GM12873 (cell line): ENCODE results near the gene NFATC4.

Experiments used
- TF ChIP-seq, protein P1 (sequence below): IDR thresholded peaks from 2 replicates; pipeline ENCODE4 v1.5.1; 2012; ENCODE audit warnings: low read depth, mild to moderate bottlenecking, moderate library complexity, low read length, control low read depth; ENCODE audit not compliant: insufficient read depth; ENCODE audit errors: missing control alignments

The NFATC4 gene

DNA sequence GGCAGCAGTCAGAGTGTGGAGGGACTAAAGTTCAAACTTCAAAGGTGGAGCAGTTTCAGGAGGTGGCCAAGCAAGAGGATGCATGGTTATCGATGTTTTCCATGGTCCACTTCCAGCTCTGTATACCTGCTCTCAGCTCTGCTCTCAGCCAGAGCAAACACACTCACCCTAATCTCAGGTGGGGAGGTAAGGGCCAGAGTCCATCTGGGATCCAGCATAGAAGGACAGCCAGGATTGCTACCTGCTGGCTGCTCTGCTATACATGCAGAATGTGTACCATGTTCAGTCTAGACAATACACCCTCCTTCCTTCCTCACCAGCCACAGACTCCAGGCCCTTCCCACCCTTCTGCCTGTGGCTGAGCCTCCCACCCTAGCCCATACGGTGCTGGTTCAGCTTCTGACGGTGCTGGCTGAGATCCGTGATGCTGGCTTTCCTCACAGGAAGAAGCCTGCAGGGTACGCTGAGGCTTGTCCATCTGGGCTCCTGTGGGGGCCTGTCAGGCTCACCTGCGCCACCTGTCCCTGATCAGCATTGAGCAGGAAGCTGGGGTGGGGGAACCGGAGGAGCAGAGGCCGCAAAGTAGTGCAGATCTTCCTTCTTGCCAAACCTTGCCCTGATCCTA, 59.0 kb downstream of the NFATC4 start:
- TF ChIP-seq, protein P1, sequence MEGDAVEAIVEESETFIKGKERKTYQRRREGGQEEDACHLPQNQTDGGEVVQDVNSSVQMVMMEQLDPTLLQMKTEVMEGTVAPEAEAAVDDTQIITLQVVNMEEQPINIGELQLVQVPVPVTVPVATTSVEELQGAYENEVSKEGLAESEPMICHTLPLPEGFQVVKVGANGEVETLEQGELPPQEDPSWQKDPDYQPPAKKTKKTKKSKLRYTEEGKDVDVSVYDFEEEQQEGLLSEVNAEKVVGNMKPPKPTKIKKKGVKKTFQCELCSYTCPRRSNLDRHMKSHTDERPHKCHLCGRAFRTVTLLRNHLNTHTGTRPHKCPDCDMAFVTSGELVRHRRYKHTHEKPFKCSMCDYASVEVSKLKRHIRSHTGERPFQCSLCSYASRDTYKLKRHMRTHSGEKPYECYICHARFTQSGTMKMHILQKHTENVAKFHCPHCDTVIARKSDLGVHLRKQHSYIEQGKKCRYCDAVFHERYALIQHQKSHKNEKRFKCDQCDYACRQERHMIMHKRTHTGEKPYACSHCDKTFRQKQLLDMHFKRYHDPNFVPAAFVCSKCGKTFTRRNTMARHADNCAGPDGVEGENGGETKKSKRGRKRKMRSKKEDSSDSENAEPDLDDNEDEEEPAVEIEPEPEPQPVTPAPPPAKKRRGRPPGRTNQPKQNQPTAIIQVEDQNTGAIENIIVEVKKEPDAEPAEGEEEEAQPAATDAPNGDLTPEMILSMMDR = no peak

DNA sequence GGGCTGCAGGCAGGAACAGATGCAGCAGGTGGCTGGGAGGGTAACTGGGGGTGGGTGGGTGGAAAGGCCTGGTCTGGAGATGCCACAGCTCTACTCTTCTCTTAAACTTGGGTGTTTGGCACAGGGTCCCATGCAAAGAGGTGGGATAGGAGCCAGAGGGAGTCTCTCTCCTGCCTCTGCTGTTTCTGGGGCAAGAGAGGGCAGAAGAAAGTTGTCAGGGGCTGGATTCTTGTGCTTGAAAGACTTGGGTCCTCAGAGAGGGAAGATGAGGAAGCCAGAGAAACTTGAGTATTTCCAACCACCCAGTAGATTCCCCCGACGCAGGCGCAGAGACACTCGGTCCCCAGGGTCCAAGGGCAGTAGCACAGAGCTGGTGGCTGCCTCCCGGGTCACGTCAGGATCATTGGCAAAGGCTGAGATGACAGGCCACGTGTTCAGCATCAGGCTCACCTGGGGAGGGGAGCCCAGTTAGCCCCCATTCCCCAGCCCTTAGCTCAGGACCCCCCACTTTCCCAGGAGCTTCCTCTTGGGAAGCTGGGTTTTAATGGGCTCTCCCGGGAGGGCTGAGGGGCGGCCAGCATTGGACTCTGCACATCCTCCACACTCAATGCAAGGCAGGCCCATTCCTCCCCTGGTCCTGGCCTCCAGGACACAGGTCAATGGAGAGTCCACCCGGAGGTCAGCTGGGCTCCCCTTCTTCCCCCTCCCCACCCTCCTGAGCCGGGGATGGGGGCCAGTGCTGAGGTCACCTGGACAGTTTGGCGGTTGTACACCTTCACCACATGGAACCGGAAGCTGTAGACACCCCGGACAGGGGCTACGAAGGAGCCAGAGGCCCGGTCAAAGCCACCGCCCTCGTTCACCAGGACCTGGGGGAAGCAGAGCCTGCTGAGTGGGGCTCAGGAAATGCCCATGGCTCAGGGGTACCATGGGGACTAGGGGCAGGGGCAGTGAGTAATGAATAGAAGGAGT, 59.8 kb downstream of the NFATC4 start:
- TF ChIP-seq, protein P1 = no peak

GRCh38 chr14:24428628-24429394, 60.8 kb downstream of the NFATC4 start:
- TF ChIP-seq, protein P1 = no peak
